GM19467 (cell line): ENCODE data around the gene NOBOX.
A peak's percentile ranks its signal among the peaks of the same experiment; 100 is the strongest.
"Not testable (repeated sequence)": the region's sequence is repeated elsewhere in the genome, so short reads cannot be mapped to it uniquely, and the experiment has no call there.

Source experiments
- ATAC-seq: cut with Tn5 transposase; IDR thresholded peaks from one replicate; pipeline ENCODE4 v1.9.1; 2021; ENCODE audit warnings: mild to moderate bottlenecking, moderate library complexity; ENCODE audit not compliant: unreplicated experiment

The NOBOX gene

DNA sequence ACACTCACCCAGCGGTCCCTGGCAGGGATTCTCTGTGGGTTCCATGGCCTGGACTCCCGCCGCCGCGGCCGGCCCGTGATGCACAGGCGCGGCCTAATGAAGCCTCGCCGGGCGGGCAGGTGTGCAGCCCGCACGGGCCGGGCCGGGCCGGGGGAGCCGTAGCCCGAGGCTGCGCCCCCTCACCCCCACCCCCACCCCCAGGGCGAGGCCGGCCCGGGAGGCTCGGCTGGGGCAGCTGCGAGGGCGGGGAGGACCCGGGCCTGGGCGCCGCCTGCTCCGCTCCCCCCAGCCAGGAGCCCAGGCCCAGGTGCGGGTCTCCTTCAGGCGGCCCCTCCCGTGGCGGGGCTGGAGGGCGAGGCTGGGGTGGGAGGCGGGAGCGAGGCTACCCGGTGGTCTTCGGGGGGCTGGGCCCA lies at the start of gene NOBOX:
Gene NOBOX (minus strand): TSS at position 45 of the 413 bp plus-strand sequence.
- ATAC-seq: no peak

DNA sequence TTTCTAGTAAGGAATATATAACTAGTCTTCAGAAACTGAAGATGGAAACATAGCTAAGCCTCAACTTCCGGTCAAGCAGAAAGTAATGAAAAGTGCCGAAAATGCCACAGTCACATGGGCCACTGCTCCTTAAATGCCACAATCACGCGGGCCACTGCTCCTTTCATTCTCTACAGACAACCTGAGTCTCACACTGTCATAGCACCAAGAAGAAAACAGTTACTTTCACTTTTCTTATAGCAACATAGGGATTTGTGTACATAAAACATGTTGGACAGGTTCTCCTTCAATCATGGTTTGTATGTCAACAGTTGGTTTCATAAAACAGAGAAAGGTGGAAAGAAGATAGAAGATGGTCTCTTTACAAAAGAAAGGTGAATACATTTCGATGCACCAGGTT lies 48.6 kb upstream of the NOBOX start:
- no peak for ATAC-seq

DNA sequence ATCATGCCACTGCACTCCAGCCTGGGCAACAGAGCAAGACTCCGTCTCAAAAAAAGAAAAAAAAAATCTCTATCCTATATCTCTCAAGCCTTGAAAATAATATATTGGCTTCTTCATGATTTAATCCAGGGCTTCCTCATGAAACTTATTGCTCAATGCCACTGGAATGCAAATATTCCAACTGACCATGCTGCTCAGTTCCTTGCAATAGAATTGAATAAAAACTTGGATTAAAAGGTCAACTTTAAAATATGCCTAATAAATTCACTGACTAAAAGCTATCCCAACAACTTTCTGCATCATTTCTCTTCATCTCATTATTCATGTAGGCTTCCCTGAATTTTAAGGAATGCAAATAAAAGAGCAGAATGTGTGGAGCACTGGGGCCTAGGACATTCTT lies 42.1 kb upstream of the NOBOX start:
- ATAC-seq: no peak

DNA sequence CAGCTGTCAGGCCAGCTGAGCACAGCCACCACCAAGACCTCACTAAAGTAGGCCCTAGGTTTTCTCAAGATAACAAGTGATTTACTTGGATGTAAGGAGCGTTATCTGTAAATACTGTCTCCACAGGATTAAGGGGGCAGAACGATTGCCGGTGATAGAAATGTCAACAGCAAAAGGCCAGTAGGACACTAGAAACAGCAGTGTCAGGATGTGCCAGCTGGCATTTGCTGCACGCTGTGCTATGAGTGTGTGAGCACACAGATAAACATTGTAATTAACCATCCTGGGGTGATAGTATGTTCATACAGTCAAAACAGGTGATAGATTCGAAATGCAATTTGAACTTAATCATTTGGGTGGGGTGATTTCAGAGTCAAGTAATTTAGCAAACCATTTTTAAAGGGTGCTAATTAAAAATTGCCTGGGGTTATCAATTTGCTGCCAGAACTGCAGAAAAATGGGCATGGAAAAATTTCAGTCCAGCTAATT lies 36.3 kb upstream of the NOBOX start:
- ATAC-seq: no peak

DNA sequence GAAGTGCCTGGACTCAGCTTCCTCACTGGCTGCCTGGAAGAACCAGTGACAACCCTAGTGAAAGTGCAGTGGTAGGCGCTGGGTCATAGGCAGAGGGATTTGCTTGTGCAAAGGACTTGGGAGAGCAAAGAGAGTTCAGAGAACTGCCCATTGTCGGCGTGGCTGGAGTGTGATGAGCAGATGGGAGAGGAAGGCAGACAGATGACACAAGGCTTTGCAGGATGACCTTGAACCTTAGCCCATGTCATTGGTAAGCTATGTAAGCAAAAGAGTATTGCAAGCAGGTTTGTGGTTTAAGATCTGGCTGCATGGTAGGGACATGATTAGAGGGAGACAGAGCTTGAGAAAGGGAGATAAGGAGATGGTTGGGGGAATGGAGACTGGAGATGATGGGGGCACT lies 35.3 kb upstream of the NOBOX start:
- ATAC-seq: no peak

DNA sequence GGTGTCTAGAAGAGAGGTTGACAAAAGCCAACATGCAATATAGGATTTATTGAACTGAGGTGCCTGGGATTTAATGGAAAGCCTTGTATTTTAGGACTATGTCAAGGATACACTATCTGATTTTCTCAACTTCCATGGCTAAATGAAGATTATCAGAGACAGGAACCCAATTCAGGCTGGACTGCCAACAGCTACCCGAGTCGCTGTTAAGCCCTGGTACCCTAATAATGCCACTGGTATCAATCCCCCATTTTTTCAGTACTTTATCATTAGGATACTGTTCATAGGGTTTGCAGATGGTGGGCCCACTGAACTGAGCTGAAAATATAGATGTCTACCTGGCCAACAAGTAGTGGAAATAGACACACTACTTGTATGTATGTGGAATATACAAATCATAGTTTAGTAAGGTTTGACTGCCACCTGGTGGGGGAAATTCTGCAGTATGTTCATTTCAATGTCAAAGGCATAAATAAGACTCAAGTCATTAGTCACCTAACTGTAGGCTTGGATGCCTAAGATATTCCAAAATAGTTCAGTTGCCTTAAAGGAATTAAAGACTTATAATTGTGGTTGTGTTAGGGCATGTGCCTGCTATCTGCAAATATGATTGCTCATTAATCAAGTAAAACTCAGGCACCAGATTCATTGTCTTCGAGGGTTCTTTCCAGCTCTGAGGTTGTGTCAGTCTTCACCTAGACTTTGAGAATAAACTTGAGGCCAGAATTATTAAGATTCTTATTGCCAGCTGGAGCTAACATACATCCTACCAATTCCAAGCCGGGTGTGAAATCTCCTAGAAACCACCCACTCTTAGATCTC lies 34.1 kb upstream of the NOBOX start:
- ATAC-seq: peak; percentile 57

DNA sequence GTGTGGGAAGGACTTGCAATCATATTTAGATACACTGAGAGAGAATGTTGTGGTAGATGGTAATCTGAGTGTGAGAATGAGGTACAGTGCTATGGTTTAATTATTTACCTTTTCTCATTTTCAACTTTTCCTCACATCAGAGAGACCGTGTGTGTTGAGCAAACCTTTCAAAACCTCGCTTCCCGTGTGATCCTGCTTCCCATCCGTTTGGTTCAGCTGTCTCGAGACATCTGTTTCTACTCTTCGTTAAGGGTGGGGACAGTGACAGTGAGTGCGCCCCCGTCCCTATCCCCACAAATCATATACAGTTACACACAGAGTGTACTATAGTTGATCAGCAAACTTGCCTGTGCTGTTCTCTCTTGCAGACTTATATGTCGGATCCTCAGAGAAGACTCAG lies 33.0 kb upstream of the NOBOX start:
- no peak for ATAC-seq

DNA sequence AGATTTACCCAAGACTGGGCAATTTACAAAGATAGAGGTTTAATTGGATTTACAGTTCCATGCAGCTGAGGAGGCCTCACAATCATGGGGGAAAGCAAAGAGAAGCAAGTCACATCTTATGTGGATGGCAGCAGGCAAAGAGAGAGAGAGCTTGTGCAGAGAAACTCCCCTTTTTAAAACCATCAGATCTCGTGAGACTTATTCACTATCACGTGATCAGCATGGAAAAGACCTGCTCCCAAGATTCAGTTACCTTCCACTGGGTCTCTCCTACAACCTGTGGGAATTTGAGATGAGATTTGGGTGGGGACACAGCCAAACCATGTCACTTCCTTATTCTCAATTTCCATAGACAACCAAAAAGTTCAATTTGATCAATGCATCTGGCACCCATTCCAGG lies 24.9 kb upstream of the NOBOX start:
- ATAC-seq: no peak

DNA sequence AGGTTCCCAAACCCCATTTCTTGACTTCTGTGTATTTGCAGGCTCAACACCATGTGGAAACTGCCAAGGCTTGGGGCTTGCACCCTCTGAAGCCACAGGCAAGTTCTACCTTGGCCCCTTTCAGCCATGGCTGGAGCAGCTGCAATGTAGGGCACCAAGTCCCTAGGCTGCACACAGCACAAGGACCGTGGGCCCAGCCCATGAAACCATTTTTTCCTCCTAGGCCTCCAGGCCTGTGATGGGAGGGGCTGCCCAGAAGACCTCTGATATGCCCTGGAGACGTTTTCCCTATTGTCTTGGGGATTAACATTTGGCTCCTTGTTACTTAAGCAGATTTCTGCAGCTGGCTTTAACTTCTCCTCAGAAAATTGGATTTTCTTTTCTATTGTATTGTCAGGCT lies 24.0 kb upstream of the NOBOX start:
- ATAC-seq: not testable (repeated sequence)

DNA sequence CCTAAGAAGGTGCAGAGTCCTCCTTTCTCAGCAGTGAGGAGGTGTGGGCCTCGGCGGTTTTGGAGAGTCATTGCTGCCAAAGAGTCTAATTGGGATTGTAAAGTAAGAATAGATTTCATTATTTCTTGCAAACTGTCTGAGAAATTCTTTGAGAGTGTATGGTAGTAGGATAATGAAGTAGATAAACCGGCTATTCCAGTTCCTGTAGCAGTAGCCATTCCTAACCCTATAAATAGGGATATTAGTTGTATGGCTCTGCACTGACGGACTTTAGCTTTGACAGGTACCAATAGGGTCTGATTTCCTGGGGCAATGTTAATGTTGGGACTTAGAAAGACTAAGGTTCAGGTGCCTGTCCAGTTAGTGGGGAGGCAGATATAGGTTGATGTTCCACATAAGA lies 15.4 kb upstream of the NOBOX start:
- not testable (repeated sequence) for ATAC-seq

DNA sequence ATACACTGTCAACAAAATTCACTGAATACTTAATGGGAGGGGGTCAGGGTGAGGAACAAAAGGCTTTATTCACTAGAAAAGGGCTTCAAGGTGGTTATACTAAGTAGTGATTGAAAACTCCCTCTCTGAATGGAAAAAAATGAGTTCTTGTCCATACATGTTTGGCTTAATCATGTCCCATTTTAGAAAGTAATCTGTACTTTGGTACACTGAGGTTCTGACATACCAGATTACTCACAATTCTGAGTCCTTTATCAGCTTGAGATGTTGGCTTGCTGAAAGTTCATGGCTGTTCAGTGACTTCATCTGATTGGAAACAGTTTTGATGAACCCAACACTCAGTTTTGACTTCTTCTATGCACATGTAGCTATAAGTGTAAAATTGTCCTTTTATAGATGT lies 12.8 kb upstream of the NOBOX start:
- no peak for ATAC-seq

DNA sequence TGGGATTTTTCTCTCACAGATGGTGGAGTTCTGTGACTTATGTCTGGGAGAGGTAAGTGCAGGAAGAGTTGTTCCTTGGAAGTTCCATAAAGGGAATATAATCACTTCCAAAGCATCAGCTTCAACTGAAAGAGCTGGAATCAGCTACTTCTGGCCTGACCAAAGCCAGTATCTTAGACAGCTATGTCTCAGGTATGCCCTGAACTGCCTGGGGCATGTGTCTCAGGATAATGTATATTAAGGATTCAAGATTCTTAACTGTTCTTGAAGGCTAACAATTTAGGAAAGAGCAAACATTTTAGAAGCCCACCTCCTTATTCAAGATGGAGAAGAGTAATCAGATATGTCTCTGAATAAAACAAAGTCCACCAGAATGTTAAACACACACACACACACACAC lies 12.4 kb upstream of the NOBOX start:
- ATAC-seq: no peak

DNA sequence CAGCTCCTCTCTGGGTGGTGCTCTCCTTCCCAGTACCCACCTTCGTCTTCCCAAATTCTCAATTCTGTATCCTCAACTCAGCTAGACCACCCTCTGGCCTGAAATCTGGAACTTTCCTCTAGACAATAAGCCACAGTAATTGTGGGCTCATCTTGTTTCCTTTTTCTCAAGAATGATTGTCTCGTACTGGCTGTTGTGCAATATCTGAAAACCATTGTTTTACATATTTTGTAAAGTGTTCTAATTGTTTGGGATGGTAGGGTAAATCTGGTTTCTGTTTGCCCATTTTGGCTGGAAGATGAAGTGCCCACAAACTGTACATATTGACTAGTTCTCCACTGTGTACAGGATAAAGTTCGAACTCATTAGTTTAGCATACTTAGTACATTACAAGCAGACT lies 11.3 kb upstream of the NOBOX start:
- no peak for ATAC-seq

DNA sequence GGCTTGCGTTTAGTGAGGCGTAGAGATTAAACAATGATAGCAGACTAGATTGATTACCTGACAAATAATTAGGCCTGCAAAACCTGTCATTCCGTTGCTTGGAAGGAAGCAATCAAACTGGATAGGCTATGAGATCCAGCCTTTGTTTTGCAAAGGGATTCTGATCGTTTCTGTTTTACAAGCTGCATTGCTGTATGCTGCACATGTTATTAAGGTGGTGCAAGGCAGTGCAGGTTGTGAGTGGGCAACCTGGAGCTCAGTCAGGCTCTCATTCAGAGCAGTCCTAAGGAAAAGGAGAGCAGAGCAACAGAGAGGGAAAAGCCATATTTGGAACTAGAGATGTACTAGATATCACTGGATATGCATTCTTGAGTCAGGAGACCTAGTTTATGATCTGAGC lies 6.9 kb upstream of the NOBOX start:
- ATAC-seq: no peak

DNA sequence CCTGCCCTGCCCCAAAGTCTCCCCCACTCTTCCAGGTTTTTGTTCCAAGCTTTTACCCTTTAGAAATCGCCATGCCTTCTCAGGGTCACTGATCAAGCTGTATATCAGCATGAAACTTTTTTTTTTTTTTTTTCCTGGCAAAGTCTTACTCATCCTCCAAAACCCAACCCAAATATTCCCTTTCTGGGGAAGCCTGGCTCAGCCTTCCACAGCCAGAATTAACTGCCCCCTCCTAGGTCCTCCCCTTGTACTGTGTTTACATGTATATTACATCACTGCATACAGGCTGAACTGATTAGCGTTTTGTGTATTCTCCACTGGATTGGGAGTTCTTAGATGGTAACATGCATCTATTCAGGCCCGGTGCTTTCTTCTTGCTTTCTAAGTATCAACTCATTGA lies 4.6 kb upstream of the NOBOX start:
- no peak for ATAC-seq

DNA sequence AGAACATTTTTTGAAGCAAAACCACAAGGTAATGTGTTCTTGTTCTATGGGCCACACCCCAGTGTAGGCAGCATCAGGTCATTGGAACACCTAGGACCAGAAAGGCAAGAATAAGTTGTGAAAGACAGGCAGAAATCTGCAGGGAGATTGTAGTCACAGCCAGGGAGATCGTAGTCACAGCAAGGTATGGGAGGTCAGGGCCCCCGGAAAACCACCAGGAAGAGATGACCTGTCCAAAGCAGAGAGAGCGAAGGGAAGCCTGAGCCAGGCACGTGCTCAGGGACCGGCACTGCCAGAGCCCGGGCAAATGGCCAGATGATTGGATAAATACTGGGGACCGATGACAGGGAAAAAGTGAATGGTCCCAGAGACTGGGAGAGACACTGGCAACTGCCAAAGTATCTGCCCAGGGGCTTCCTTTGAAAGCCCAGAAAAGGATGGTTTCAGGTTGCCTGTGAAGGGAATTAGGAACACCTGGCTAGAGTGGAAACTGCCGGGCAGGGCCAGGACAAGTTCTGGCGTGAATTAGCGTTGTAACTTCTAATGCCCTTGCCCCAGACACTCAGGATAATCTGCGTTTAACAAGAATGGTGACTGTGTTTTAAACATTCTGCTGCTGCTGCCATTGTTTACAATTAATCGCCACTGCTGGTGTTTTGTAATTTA lies 3.9 kb upstream of the NOBOX start:
- no peak for ATAC-seq

DNA sequence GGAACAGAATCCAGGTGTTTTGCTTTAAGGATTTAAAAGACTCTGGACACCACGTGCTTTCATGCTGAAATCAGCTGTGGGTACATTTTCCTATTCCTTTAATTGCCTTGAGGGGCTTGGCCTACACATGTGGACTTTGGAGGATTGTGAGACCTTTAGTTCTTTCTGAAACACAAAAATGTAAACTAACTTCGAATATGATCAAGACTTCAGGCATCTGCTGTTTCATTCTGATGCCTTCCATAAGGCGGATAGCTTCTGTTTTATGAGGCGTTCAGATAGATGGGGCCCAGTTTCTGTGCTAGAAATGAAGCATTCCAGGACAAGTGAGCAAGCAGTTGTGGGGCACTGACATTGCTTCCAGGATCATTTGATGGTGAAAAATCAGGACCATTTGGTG lies 1.5 kb upstream of the NOBOX start:
- ATAC-seq: no peak

DNA sequence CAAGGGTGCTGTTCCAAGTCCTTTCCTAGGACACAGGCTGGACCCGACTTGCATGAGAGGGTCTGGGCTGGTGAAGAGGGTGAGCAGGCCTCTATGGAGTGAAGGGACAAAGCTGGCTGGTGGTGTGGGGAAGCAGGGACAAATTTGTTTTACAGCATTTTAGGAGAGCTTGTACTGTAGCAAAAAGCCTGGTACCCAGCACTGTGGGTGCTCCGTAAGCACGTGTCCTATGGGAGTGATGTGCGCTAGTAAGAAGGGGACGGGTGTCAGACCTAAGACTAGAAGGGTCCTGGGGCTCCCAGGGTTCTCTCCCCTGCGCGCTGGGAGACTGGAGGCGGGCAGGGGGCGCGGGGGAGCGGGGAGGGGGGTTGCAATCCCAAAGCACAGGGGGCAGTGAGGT lies 391 bp downstream of the NOBOX start:
- ATAC-seq: no peak

DNA sequence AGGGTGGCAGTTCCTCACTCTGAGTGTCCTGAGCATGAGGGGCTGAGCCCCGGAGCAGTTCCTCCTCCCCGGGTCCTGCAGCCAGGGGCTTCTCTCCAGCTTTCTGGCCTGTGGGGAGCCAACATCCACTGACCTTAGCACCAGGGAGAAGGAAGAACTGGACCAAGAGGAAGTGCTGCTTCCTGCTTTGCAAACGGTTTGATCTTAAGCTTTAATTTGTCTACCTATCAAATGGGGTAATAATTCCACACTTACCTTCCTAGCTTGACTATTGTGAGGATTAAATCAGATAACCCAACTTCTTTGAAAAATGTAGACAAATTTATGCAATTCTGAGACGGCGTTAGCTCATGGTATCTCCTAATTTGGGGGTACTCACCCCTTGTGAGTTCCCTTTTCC lies 2.0 kb downstream of the NOBOX start:
- ATAC-seq: no peak

DNA sequence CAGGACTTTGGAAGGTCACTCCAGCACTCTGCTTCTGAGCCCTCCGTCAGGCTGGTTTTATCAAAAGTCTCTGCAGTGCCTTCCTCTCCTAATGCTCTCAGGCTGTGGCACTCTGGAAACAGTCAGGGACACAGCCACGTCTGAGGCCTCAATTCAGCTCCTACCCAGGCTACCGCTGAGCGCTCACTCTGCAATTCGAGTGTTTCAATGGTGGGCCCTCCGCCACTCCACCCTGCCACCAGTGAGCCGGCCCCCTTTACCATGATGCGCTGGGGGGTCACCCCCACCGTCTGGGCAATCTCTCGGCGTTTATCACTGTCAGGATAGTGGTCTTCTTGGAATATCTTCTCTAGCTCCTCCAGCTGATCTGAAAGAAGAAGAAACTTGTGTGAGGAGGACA lies 3.5 kb downstream of the NOBOX start:
- no peak for ATAC-seq

DNA sequence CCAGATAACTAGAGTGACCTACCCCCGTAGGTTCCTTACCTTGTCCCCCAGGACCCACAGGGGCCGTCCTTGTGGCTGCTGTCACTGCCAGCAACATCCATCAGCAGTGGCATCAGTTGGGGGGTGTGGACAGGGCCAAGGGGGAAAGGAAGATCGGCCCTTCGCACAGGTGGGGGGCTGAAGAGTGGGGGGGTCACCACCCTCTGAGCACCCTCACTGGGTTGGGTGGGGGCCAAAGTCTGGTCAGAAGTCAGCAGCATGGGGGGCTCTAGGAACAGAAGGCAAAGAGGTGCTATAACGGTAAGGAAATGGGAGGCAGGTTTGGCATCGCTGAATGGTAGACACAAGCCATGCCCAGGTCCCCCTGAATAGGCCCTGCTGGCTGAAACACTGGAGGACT lies 4.6 kb downstream of the NOBOX start:
- no peak for ATAC-seq

DNA sequence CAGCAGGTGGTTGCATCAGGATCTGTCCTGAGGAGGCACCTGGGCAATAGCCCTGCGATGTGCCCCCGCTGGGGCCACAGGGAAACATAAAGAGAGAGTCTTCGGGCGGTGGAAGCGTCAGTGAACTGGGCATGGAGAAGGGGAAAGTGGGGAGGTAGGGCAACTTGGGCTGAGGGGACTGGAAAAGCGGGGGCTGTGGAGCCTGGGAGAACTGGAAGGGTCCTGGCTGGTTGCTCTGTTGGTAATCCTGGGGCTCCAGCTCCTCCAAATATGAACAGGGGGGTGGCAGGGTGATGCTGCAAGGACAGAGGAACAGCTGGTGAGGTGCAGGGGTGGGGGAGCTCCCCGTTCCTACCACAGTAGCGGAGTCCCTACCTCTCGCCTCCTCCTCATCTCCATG lies 5.2 kb downstream of the NOBOX start:
- no peak for ATAC-seq
